WTC11 (cell line): Measurements from ENCODE around the gene EIF2A.

Experiments used
- IRF2 ChIP-seq: sonication (generic); formaldehyde crosslinking; IDR thresholded peaks from 2 replicates; pipeline ENCODE4 v1.8.0; 2022; ENCODE audit warnings: low read depth, missing genetic modification reagents, borderline replicate concordance
- JUN ChIP-seq: sonication (generic); formaldehyde crosslinking; IDR thresholded peaks from 2 replicates; pipeline ENCODE4 v1.8.0; 2023; ENCODE audit warnings: mild to moderate bottlenecking, missing genetic modification reagents
- KAT7 ChIP-seq: sonication (generic); formaldehyde crosslinking; IDR thresholded peaks from 2 replicates; pipeline ENCODE4 v1.8.1; 2023; ENCODE audit warnings: missing genetic modification reagents, mild to moderate bottlenecking, borderline replicate concordance
- NFYB ChIP-seq: sonication (generic); formaldehyde crosslinking; conservative IDR thresholded peaks from 2 replicates; pipeline ENCODE4 v1.8.0; 2022; ENCODE audit warnings: low read depth, missing genetic modification reagents
- ZNF121 ChIP-seq: sonication (generic); formaldehyde crosslinking; IDR thresholded peaks from 2 replicates; pipeline ENCODE4 v1.8.0; 2023; ENCODE audit warnings: missing genetic modification reagents
- ZNF138 ChIP-seq: sonication (generic); formaldehyde crosslinking; conservative IDR thresholded peaks from 2 replicates; pipeline ENCODE4 v1.8.1; 2022; ENCODE audit warnings: mild to moderate bottlenecking, moderate library complexity, missing genetic modification reagents
- ZNF396 ChIP-seq: fragments of 250-450 bp; sonication (Bioruptor Pico); IDR thresholded peaks from 2 replicates; pipeline ENCODE4 v1.8.0; 2021; ENCODE audit warnings: mild to moderate bottlenecking, moderate library complexity, borderline replicate concordance
- ZNF671 ChIP-seq: fragments of 250-450 bp; sonication (Bioruptor Pico); IDR thresholded peaks from 2 replicates; pipeline ENCODE4 v1.8.0; 2021; ENCODE audit warnings: mild to moderate bottlenecking
- TF ChIP-seq, protein P1 (sequence below): fragments of 200-600 bp; IDR thresholded peaks from 2 replicates; pipeline ENCODE4 v1.8.0; 2022; ENCODE audit warnings: antibody characterized with exemption
- TF ChIP-seq, protein P2 (sequence below): sonication (generic); formaldehyde crosslinking; IDR thresholded peaks from 2 replicates; pipeline ENCODE4 v1.8.0; 2022; ENCODE audit warnings: mild to moderate bottlenecking, missing genetic modification reagents
- TF ChIP-seq, protein P3 (sequence below): sonication (generic); formaldehyde crosslinking; IDR thresholded peaks from 2 replicates; pipeline ENCODE4 v1.8.1; 2023; ENCODE audit warnings: mild to moderate bottlenecking, missing genetic modification reagents, moderate library complexity
- TF ChIP-seq, protein P4 (sequence below): sonication (generic); formaldehyde crosslinking; IDR thresholded peaks from 2 replicates; pipeline ENCODE4 v1.8.1; 2022; ENCODE audit warnings: low read depth, mild to moderate bottlenecking, moderate library complexity, missing genetic modification reagents, borderline replicate concordance

DNA sequence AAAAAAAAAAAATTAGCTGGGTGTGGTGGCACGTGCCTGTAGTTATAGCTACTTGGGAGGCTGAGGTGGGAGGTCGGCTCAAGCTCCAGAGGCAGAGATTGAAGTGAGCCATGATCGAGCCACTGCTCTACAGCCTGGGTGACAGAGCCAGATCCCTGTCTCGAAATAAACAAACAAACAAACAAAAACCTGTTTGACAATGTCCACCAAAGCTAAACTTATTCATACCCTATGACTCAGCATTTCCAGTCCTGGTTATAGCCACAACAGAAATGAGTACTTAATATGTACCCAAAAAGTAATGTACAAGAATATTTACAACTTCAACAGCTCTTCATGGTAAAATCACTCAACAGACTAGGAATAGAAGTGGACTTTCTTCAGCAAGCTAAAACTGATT lies 31.4 kb upstream of the EIF2A start:
- TF ChIP-seq, protein P1, sequence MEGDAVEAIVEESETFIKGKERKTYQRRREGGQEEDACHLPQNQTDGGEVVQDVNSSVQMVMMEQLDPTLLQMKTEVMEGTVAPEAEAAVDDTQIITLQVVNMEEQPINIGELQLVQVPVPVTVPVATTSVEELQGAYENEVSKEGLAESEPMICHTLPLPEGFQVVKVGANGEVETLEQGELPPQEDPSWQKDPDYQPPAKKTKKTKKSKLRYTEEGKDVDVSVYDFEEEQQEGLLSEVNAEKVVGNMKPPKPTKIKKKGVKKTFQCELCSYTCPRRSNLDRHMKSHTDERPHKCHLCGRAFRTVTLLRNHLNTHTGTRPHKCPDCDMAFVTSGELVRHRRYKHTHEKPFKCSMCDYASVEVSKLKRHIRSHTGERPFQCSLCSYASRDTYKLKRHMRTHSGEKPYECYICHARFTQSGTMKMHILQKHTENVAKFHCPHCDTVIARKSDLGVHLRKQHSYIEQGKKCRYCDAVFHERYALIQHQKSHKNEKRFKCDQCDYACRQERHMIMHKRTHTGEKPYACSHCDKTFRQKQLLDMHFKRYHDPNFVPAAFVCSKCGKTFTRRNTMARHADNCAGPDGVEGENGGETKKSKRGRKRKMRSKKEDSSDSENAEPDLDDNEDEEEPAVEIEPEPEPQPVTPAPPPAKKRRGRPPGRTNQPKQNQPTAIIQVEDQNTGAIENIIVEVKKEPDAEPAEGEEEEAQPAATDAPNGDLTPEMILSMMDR, result no peak
- TF ChIP-seq ZNF121 (CRISPR knock-in tag) (no peak), IRF2 (CRISPR knock-in tag) (no peak), KAT7 (no peak), ZNF396 (no peak), ZNF671 (no peak), JUN (CRISPR knock-in tag) (no peak), NFYB (no peak), ZNF138 (CRISPR knock-in tag) (no peak)
- TF ChIP-seq, protein P2, sequence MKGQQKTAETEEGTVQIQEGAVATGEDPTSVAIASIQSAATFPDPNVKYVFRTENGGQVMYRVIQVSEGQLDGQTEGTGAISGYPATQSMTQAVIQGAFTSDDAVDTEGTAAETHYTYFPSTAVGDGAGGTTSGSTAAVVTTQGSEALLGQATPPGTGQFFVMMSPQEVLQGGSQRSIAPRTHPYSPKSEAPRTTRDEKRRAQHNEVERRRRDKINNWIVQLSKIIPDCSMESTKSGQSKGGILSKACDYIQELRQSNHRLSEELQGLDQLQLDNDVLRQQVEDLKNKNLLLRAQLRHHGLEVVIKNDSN (CRISPR knock-in tag), result no peak
- TF ChIP-seq, protein P3, sequence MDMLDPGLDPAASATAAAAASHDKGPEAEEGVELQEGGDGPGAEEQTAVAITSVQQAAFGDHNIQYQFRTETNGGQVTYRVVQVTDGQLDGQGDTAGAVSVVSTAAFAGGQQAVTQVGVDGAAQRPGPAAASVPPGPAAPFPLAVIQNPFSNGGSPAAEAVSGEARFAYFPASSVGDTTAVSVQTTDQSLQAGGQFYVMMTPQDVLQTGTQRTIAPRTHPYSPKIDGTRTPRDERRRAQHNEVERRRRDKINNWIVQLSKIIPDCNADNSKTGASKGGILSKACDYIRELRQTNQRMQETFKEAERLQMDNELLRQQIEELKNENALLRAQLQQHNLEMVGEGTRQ (CRISPR knock-in tag), result no peak
- TF ChIP-seq, protein P4, sequence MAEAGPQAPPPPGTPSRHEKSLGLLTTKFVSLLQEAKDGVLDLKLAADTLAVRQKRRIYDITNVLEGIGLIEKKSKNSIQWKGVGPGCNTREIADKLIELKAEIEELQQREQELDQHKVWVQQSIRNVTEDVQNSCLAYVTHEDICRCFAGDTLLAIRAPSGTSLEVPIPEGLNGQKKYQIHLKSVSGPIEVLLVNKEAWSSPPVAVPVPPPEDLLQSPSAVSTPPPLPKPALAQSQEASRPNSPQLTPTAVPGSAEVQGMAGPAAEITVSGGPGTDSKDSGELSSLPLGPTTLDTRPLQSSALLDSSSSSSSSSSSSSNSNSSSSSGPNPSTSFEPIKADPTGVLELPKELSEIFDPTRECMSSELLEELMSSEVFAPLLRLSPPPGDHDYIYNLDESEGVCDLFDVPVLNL (CRISPR knock-in tag), result no peak
